SHP77 (cell line): ENCODE data around the gene SRPK2.
"Not testable (repeated sequence)": the region's sequence is repeated elsewhere in the genome, so short reads cannot be mapped to it uniquely, and the experiment has no call there.

Source experiments
- DNase-seq, 2 experiments: peaks; one replicate each; lab custom pipeline; 2025; lab: John Stamatoyannopoulos, UW

SRPK2 gene

DNA sequence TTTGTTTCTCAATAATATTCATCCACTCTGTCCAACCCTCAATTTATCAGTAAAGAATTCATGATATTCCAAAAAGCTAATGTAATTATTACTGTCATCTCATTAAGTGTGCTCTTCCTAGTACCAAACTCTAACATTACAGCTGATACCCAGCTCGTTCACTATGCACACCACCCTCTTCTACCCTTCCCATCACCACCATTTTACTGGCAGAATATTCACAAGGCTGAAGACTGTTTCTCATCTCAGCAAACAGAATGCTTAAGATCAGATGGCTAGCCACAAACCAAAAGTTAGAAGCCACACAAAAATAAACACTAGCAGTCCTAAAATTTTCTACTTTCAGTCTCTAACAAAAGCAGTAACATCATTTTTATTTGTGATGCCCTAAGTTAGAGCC lies 121.5 kb downstream of the SRPK2 start:
- DNase-seq = no peak

GRCh38 chr7:105264707-105265106 lies 124.0 kb downstream of the SRPK2 start:
- no peak for DNase-seq

- DNase-seq = peak in 1 of 2 experiments; percentile 27
Measured at GRCh38 chr7:105261689-105262088, 127.0 kb downstream of the SRPK2 start.

DNA sequence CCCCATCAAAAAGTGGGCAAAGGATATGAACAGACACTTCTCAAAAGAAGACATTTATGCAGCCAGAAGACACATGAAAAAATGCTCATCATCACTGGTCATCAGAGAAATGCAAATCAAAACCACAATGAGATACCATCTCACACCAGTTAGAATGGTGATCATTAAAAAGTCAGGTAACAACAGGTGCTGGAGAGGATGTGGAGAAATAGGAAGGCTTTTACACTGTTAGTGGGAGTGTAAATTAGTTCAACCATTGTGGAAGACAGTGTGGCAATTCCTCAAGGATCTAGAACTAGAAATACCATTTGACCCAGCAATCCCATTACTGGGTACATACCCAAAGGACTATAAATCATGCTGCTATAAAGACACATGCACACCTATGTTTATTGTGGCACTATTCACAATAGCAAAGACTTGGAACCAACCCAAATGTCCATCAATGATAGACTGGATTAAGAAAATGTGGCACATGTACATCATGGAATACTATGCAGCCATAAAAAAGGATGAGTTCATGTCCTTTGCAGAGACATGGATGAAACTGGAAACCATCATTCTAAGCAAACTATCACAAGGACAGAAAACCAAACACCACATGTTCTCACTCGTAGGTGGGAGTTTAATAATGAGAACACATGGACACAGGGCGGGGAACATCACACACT lies 128.4 kb downstream of the SRPK2 start:
- not testable (repeated sequence) for DNase-seq

DNA sequence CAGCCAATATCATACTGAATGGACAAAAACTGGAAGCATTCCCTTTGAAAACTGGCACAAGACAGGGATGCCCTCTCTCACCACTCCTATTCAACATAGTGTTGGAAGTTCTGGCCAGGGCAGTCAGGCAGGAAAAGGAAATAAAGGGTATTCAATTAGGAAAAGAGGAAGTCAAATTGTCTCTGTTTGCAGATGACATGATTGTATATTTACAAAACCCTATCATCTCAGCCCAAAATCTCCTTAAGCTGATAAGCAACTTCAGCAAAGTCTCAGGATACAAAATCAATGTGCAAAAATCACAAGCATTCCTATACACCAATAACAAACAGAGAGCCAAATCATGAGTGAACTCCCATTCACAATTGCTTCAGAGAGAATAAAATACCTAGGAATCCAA lies 129.8 kb downstream of the SRPK2 start:
- not testable (repeated sequence) for DNase-seq

DNA sequence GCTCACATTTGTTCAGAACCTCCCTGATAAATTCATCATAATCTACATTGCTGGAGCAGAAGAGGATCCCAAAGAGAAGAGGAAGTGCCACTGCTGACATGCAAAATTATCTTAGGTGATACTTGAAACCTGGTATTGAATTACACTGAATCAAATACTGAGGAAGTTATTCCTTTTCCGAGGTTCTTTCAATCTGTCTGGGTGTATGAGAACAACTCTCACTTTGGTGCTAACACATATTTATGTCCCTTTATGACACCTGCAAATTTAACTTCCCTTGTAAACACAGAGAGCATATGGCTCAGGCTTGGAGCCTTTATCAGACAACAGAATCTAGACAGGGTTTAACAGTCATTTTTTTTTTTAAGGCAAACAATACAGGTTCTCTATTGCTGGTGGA lies 131.4 kb downstream of the SRPK2 start:
- DNase-seq = no peak

GRCh38 chr7:105256761-105257231 lies 131.9 kb downstream of the SRPK2 start:
- no peak for DNase-seq

DNA sequence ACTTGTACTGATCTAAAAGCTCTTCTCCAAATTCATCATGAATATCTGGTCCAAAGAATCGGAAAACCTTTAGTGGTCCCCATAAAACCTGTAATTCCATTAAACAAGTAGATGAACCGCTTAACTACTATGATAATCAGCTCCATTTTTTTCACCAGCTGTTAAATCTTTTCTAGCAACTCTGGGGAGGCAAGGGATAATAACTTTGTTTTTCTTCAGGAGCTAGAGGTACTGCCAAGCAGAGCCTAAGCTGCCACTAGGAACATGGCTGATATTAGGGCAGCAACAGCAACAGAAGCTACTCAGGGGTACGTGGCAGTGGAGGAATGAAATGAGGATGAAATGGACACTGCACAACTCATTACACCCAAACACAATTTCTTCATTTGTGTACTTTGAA lies 138.0 kb downstream of the SRPK2 start:
- DNase-seq = no peak

DNA sequence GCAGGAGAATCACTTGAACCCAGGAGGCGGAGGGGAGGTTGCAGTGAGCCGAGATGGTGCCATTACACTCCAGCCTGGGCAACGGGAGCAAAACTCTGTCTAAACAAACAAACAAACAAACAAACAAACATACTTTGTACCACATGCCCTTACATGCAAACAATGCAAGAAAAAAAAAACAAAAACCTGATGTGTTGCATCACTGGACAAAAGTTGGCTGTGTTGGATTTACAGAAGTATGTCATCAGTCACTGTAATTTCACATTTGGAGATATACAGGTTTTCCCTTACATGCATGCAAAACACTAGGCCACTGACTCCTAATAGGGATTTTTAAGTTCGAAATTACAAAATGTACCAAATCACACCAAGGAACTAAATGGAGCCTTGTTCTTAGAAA lies 138.5 kb downstream of the SRPK2 start:
- DNase-seq = no peak

GRCh38 chr7:105249216-105249615 lies 139.5 kb downstream of the SRPK2 start:
- no peak for DNase-seq

- no peak for DNase-seq
Measured at GRCh38 chr7:105246679-105247078, 142.0 kb downstream of the SRPK2 start.

- no peak for DNase-seq
Measured at GRCh38 chr7:105246256-105246655, 142.5 kb downstream of the SRPK2 start.

GRCh38 chr7:105245398-105246114 lies 143.2 kb downstream of the SRPK2 start:
- DNase-seq = no peak

- DNase-seq = no peak
Measured at GRCh38 chr7:105244594-105244993, 144.1 kb downstream of the SRPK2 start.

DNA sequence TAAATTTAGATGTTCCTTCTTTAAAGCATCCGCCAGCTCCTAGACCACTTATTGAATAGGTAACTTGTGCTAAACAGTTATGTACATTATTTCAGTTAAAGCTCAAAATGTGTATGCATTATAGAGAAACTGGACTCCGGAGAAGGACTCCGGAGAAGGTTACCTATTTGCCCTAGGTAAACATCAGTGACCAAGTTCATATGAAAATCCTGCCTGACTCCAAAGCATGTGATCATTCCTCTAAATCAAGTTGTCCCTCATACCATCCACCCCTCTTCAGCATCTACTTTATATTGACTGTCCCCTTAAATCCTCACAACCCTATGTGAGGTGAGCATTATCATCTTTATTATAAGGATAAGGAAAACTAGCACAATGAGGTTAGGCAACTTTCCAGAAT lies 147.5 kb downstream of the SRPK2 start:
- no peak for DNase-seq

- DNase-seq = no peak
Measured at GRCh38 chr7:105238198-105238765, 150.4 kb downstream of the SRPK2 start.

GRCh38 chr7:105234886-105235285 lies 153.8 kb downstream of the SRPK2 start:
- DNase-seq = no peak

DNA sequence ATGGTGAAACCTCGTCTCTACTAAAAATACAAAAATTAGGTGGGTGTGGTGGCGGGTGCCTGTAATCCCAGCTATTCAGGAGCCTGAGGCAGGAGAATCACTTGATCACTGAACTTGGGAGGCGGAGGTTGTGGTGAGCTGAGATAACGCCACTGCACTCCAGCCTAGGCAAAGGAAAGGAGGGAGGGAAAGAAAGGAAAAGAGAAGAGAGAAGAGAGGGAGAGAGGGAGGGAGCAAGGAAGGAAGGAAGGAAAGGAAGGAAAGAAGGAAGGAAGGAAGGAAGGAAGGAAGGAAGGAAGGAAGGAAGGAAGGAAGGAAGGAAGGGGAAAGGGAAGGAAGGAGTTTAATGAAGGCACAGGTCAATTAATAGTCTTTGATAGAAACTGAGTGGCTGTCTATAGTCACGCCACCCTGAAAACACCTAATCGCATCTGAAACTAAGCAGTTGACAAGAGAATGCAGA lies 155.9 kb downstream of the SRPK2 start:
- not testable (repeated sequence) for DNase-seq

DNA sequence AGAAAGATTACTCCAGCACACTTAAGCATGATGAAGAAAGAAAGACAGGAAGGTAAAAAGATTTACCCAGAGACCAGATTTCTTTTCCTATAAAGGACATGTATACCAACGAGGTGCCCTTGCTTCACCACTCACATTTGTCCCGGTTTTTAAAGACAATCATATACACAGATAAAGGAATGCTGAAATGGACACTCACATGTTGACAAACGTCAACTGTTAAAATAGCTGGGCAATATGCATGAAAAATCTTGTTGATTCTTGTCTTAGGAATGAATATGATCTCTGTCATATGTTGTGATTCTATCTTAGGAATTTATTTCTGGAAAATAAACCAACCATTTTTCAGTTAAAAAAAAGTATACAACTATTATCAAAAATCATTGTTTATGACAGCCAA lies 158.2 kb downstream of the SRPK2 start:
- no peak for DNase-seq

DNA sequence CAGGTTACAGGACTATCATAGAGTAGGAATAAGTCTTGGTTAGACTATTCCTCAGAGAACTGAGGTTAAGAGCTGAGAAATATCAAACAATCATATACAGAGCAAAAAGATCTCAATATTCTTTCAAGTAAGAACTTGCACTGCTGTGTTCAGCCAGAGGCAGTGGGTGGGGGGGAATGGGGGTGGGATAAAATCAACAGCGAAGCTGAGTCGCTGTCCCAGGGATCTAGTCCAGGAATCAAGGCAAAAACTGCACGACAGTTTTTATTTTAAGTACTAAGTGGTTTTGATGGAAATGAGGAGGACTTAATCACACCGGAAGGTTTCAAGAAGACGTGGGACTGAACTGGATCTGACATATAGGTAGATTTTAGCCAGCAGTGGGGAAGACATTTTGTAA lies 159.1 kb downstream of the SRPK2 start:
- DNase-seq = no peak

GRCh38 chr7:105228555-105228954 lies 160.2 kb downstream of the SRPK2 start:
- DNase-seq = no peak

DNA sequence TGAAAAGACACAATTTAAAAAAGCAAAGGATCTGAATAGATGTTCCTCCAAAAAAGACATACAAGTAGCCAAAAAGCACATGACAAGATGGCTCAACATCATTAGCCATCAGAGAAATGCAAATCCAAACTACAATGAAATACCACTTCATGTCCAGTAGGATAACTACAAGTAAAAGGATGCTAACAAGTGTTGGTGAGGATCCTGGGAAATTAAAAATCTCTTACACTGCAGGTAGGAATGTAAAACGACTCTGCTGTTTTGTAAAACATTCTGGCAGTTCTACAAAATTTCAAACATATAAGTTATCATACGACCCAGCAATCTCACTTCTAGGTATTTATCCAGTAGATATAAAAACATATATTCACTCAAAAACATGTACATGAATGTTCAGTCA lies 161.3 kb downstream of the SRPK2 start:
- DNase-seq = no peak
